ENCODE measurements around the gene GLTP.
"Not testable (repeated sequence)": the region's sequence is repeated elsewhere in the genome, so short reads cannot be mapped to it uniquely, and the experiment has no call there.

Gene GLTP

GRCh38 chr12:109892748-109893147, 12.4 kb upstream of the GLTP start:
- 0 out of 2 replicates have a peak overlapping the region, but pooled peaks have one; percentile 10 for H3K4me3 ChIP-seq (ENCODE audit: low read length)
- H3K9ac ChIP-seq (ENCODE audit: low read length), result peak overlapping the region; percentile 37; the same call in 1 of the 2 replicates
- H3F3A ChIP-seq (ENCODE audit: insufficient read depth, low read length), result peaks cover 16% of the 10 kb centered on the region
- H4K20me1 ChIP-seq (ENCODE audit: insufficient read depth, low read length), result no peaks in the 10 kb centered on the region
- no peak for TF ChIP-seq EZH2phosphoT487 (IDR thresholded peaks at IDR 0.05; ENCODE audit: low read length)
- TF ChIP-seq CTCF (IDR thresholded peaks at IDR 0.05; ENCODE audit: low read length), result no peak
- H3K9me2 ChIP-seq (replicated peaks; ENCODE audit: insufficient read depth, low read length), result no peaks in the 10 kb centered on the region
- H3K79me2 ChIP-seq (ENCODE audit: low read length), result no peaks in the 10 kb centered on the region
- H3K4me1 ChIP-seq (ENCODE audit: low read length), result peaks cover 15% of the 10 kb centered on the region
- peak; percentile 75 for DNase-seq
- no peaks in the 10 kb centered on the region for H3K36me3 ChIP-seq (replicated peaks; ENCODE audit: insufficient read depth, low read length)
- H2AFZ ChIP-seq (ENCODE audit: low read length), result no peak overlapping the region
- H3K27ac ChIP-seq (ENCODE audit: low read length), result peak overlapping the region; percentile 91
- no peaks in the 10 kb centered on the region for H3K27me3 ChIP-seq (replicated peaks; ENCODE audit: insufficient read depth, low read length)
- H3K9me3 ChIP-seq (replicated peaks; ENCODE audit: insufficient read depth, low read length), result no peaks in the 10 kb centered on the region
- peak overlapping the region; percentile 66 for H3K4me2 ChIP-seq (ENCODE audit: low read depth, low read length)

GRCh38 chr12:109892165-109892715, 11.9 kb upstream of the GLTP start:
- Histone ChIP-seq H3K27ac (ENCODE audit: low read length) (peak overlapping the region; percentile 91), H3K9ac (ENCODE audit: low read length) (peak overlapping the region; percentile 37), H2AFZ (ENCODE audit: low read length) (no peak overlapping the region), H3K4me2 (ENCODE audit: low read depth, low read length) (peak overlapping the region; percentile 66), H3K79me2 (ENCODE audit: low read length) (no peaks in the 10 kb centered on the region), H3F3A (ENCODE audit: insufficient read depth, low read length) (peaks cover 16% of the 10 kb centered on the region), H3K9me2 (replicated peaks; ENCODE audit: insufficient read depth, low read length) (no peaks in the 10 kb centered on the region), H3K36me3 (replicated peaks; ENCODE audit: insufficient read depth, low read length) (no peaks in the 10 kb centered on the region), H3K4me1 (ENCODE audit: low read length) (peaks cover 15% of the 10 kb centered on the region), H3K4me3 (ENCODE audit: low read length) (0 out of 2 replicates have a peak overlapping the region, but pooled peaks have one; percentile 10), H4K20me1 (ENCODE audit: insufficient read depth, low read length) (no peaks in the 10 kb centered on the region), H3K9me3 (replicated peaks; ENCODE audit: insufficient read depth, low read length) (no peaks in the 10 kb centered on the region), H3K27me3 (replicated peaks; ENCODE audit: insufficient read depth, low read length) (no peaks in the 10 kb centered on the region)
- no peak for DNase-seq
- TF ChIP-seq CTCF (IDR thresholded peaks at IDR 0.05; ENCODE audit: low read length), result no peak
- TF ChIP-seq EZH2 (optimal IDR thresholded peaks at IDR 0.05; ENCODE audit: low read depth, low read length), result no peak
- TF ChIP-seq EZH2phosphoT487 (IDR thresholded peaks at IDR 0.05; ENCODE audit: low read length), result no peak

DNA sequence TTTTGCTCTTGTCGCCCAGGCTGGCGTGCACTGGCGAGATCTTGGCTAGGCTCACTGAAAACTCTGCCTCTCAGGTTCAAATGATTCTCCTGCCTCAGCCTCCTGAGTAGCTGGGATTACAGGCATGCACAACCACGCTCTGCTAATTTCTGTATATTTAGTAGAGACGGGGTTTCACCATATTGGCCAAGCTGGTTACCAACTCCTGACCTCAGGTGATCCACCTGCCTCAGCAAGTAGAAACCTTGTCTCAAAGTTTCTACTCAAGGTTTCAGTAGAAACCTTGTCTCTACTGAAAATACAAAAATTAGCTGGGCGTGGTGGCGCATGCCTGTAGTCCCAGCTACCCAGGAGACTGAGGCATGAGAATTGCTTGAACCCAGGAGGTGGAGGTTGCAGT, 11.4 kb upstream of the GLTP start:
- H4K20me1 ChIP-seq (ENCODE audit: insufficient read depth, low read length); H3K36me3 ChIP-seq (replicated peaks; ENCODE audit: insufficient read depth, low read length); H3K9ac ChIP-seq (ENCODE audit: low read length); H3K9me2 ChIP-seq (replicated peaks; ENCODE audit: insufficient read depth, low read length); H3K4me3 ChIP-seq (ENCODE audit: low read length); H3K9me3 ChIP-seq (replicated peaks; ENCODE audit: insufficient read depth, low read length); H2AFZ ChIP-seq (ENCODE audit: low read length); H3K79me2 ChIP-seq (ENCODE audit: low read length); H3K27me3 ChIP-seq (replicated peaks; ENCODE audit: insufficient read depth, low read length): not testable (repeated sequence)
- Histone ChIP-seq H3K4me1 (ENCODE audit: low read length) (peaks cover 15% of the 10 kb centered on the region), H3F3A (ENCODE audit: insufficient read depth, low read length) (peaks cover 16% of the 10 kb centered on the region), H3K27ac (ENCODE audit: low read length) (peak overlapping the region; percentile 91; the same call in 1 of the 2 replicates), H3K4me2 (ENCODE audit: low read depth, low read length) (peak overlapping the region; percentile 66; the same call in 1 of the 2 replicates)
- peak; percentile 58 for DNase-seq

DNA sequence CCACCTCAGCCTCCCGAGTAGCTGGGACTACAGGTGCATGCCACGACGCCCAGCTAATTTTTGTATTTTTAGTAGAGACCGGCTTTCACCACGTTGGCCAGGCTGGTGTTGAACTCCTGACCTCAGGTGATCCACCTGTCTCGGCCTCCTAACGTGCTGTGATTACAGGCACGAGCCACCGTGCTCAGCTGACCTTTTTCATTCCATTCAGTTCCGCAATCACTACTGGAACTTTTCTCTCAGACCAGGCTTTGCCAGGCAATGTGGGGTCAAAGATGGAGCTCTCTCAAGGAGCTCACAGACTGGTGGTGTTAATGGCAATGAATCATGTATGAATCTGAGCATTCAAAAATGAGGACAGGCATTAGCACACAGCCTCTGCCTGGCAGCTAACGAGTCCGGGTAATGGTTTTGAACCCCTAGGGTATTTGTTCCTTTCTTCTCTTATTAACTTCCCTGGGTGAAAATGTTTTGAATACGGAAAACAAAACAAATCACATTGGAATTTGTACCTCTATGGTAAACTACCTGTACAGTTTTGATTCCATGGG, 10.4 kb upstream of the GLTP start:
- H3K9me2 ChIP-seq (replicated peaks; ENCODE audit: insufficient read depth, low read length), result no peaks in the 10 kb centered on the region
- no peaks in the 10 kb centered on the region for H4K20me1 ChIP-seq (ENCODE audit: insufficient read depth, low read length)
- no peaks in the 10 kb centered on the region for H3K79me2 ChIP-seq (ENCODE audit: low read length)
- H3K9me3 ChIP-seq (replicated peaks; ENCODE audit: insufficient read depth, low read length), result no peaks in the 10 kb centered on the region
- H3K27ac ChIP-seq (ENCODE audit: low read length), result no peak overlapping the region
- H3K27me3 ChIP-seq (replicated peaks; ENCODE audit: insufficient read depth, low read length), result no peaks in the 10 kb centered on the region
- no peak for DNase-seq
- no peak for TF ChIP-seq EZH2phosphoT487 (IDR thresholded peaks at IDR 0.05; ENCODE audit: low read length)
- no peak for TF ChIP-seq EZH2 (optimal IDR thresholded peaks at IDR 0.05; ENCODE audit: low read depth, low read length)
- no peak for TF ChIP-seq CTCF (IDR thresholded peaks at IDR 0.05; ENCODE audit: low read length)
- peaks cover 15% of the 10 kb centered on the region for H3K4me1 ChIP-seq (ENCODE audit: low read length)
- H3F3A ChIP-seq (ENCODE audit: insufficient read depth, low read length), result peaks cover 16% of the 10 kb centered on the region
- H3K9ac ChIP-seq (ENCODE audit: low read length), result no peak overlapping the region
- no peak overlapping the region for H3K4me3 ChIP-seq (ENCODE audit: low read length)
- H3K36me3 ChIP-seq (replicated peaks; ENCODE audit: insufficient read depth, low read length), result no peaks in the 10 kb centered on the region
- H2AFZ ChIP-seq (ENCODE audit: low read length), result no peak overlapping the region
- no peak overlapping the region for H3K4me2 ChIP-seq (ENCODE audit: low read depth, low read length)

Measured in MM.1S (cell line).